ENCODE results near the gene RBM24.

DNA sequence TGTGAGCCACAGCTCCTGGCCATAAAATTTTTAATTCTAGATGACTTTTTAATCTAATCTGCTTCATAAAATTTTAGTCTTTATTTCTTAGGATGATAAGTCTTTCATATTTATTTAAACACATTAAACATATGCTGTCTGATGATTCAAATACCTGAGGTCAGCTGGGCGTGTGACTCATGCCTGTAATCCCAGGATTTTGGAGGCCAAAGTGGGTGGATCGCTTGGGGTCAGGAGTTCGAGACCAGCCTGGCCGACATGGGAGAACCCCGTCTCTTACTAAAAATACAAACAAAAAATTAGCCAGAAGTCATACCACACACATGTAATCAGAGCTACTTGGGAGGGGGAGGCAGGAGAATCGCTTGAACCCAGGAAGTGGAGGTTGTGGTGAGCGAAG is 53.1 kb downstream of the RBM24 start:
- no peak for TF ChIP-seq POLR2A (IDR thresholded peaks at IDR 0.05)
- TF ChIP-seq, protein P1, sequence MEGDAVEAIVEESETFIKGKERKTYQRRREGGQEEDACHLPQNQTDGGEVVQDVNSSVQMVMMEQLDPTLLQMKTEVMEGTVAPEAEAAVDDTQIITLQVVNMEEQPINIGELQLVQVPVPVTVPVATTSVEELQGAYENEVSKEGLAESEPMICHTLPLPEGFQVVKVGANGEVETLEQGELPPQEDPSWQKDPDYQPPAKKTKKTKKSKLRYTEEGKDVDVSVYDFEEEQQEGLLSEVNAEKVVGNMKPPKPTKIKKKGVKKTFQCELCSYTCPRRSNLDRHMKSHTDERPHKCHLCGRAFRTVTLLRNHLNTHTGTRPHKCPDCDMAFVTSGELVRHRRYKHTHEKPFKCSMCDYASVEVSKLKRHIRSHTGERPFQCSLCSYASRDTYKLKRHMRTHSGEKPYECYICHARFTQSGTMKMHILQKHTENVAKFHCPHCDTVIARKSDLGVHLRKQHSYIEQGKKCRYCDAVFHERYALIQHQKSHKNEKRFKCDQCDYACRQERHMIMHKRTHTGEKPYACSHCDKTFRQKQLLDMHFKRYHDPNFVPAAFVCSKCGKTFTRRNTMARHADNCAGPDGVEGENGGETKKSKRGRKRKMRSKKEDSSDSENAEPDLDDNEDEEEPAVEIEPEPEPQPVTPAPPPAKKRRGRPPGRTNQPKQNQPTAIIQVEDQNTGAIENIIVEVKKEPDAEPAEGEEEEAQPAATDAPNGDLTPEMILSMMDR (IDR thresholded peaks at IDR 0.05), result no peak
